ENCODE results near the gene DYNC1LI1.
"Not testable (repeated sequence)": the region's sequence is repeated elsewhere in the genome, so short reads cannot be mapped to it uniquely, and the experiment has no call there.

DYNC1LI1 gene

GRCh38 chr3:32531010-32531647 is 39.5 kb downstream of the DYNC1LI1 start:
- peak; percentile 4 for DNase-seq

GRCh38 chr3:32525720-32526119 is 44.9 kb downstream of the DYNC1LI1 start:
- DNase-seq = no peak

- peak; percentile 6 for DNase-seq
These were observed 48.0 kb downstream of the DYNC1LI1 start for GRCh38 chr3:32522682-32523081.

GRCh38 chr3:32518921-32519320 is 51.7 kb downstream of the DYNC1LI1 start:
- DNase-seq = not testable (repeated sequence)

- not testable (repeated sequence) for DNase-seq
These were observed 53.9 kb downstream of the DYNC1LI1 start for GRCh38 chr3:32516751-32517150.

- no peak for DNase-seq
These were observed 59.7 kb downstream of the DYNC1LI1 start for GRCh38 chr3:32511005-32511404.

- peak; percentile 70 for DNase-seq
These were observed 60.5 kb downstream of the DYNC1LI1 start for GRCh38 chr3:32510075-32510724.

GRCh38 chr3:32508711-32509110 is 61.9 kb downstream of the DYNC1LI1 start:
- DNase-seq = no peak

- no peak for DNase-seq
These were observed 64.2 kb downstream of the DYNC1LI1 start for GRCh38 chr3:32506466-32506865.

GRCh38 chr3:32502946-32503286 is 67.7 kb downstream of the DYNC1LI1 start:
- no peak for DNase-seq

GRCh38 chr3:32502118-32502945 is 68.3 kb downstream of the DYNC1LI1 start, which contains the start of gene CMTM6:
Gene CMTM6 (minus strand): TSS chr3:32502852. CDS start chr3:32502745, 107 bp downstream.
- peak; percentile 81 for DNase-seq

- DNase-seq = no peak
These were observed 68.9 kb downstream of the DYNC1LI1 start for GRCh38 chr3:32501783-32502117.

GRCh38 chr3:32500880-32501782 is 69.5 kb downstream of the DYNC1LI1 start:
- DNase-seq = no peak

GRCh38 chr3:32500231-32500630 is 70.4 kb downstream of the DYNC1LI1 start:
- no peak for DNase-seq

- DNase-seq = no peak
These were observed 71.1 kb downstream of the DYNC1LI1 start for GRCh38 chr3:32499585-32499984.

GRCh38 chr3:32498992-32499391 is 71.7 kb downstream of the DYNC1LI1 start:
- no peak for DNase-seq

- no peak for DNase-seq
These were observed 72.4 kb downstream of the DYNC1LI1 start for GRCh38 chr3:32498252-32498651.

- DNase-seq = no peak
These were observed 75.0 kb downstream of the DYNC1LI1 start for GRCh38 chr3:32495609-32496008.

- no peak for DNase-seq
These were observed 75.6 kb downstream of the DYNC1LI1 start for GRCh38 chr3:32495085-32495484.

- no peak for DNase-seq
These were observed 76.9 kb downstream of the DYNC1LI1 start for GRCh38 chr3:32493437-32494414.

Data from fibroblast of skin of back (primary cell).